ENCODE measurements around the gene CDR2. TPM values are rescaled to one million over a fixed set of nuclear protein-coding genes. Genes with fewer than 3 reads are reported as not detected.

The CDR2 gene
- total RNA-seq, 1 experiment from 2014 or later, result 35.7 TPM

- Histone ChIP-seq H3K9me3 (ENCODE audit: control insufficient read depth, insufficient read depth, low read depth, low read length) (no peaks in the 10 kb centered on the region), H3K27ac (ENCODE audit: low read length) (no peak overlapping the region), H3K36me3 (ENCODE audit: control insufficient read depth, insufficient read depth, low read length) (no peaks in the 10 kb centered on the region; the same call in 1 of the 2 replicates), H3K4me1 (ENCODE audit: control insufficient read depth, insufficient read depth, low read length) (no peaks in the 10 kb centered on the region), H3K4me3 (ENCODE audit: low read depth in 2 of 2, low read length in 2 of 2) (no peak overlapping the region), H3K27me3 (ENCODE audit: control insufficient read depth, insufficient read depth, low read length) (no peaks in the 10 kb centered on the region)
- DNase-seq (ENCODE audit: low read depth, low spot score) (no peak), ATAC-seq (no peak)
- BruUV-seq (replicated peaks), result no TSS peak
- TF ChIP-seq REST (IDR thresholded peaks at IDR 0.05; ENCODE audit: insufficient read depth in 1 of 2, low read depth in 2 of 2, low read length in 1 of 2), result no peak
- CTCF ChIA-PET, result no interaction called here
- intact Hi-C loops (cut with micrococcal nuclease; ENCODE audit: unreplicated experiment) (no loop called here), in situ Hi-C loops (cut with HindIII; ENCODE audit: low pct_unique_long_range_greater_than_20kb, low sequenced_read_pairs) (no loop called here)
- POLR2A ChIA-PET, result no interaction called here
These were observed 60.4 kb downstream of the CDR2 start for GRCh38 chr16:22313876-22314470.

- H3K4me1 ChIP-seq (ENCODE audit: control insufficient read depth, insufficient read depth, low read length), result no peaks in the 10 kb centered on the region
- DNase-seq (ENCODE audit: low read depth, low spot score), result no peak
- no peak overlapping the region for H3K27ac ChIP-seq (ENCODE audit: low read length)
- no peak for TF ChIP-seq POLR2AphosphoS5 (IDR thresholded peaks at IDR 0.05; ENCODE audit: low read depth, low read length)
- TF ChIP-seq REST (IDR thresholded peaks at IDR 0.05; ENCODE audit: insufficient read depth in 1 of 2, low read depth in 2 of 2, low read length in 1 of 2), result no peak
- TF ChIP-seq TCF7L2 (IDR thresholded peaks at IDR 0.05; ENCODE audit: low read depth, low read length), result no peak
- TF ChIP-seq SIN3A (IDR thresholded peaks at IDR 0.05; ENCODE audit: borderline replicate concordance, insufficient read depth, low read depth, low read length), result no peak
- no peak for TF ChIP-seq CTCF (IDR thresholded peaks at IDR 0.05)
- H3K27me3 ChIP-seq (ENCODE audit: control insufficient read depth, insufficient read depth, low read length), result no peaks in the 10 kb centered on the region
- H3K36me3 ChIP-seq (ENCODE audit: control insufficient read depth, insufficient read depth, low read length), result no peaks in the 10 kb centered on the region; the same call in 1 of the 2 replicates
- no peak for ATAC-seq
- CTCF ChIA-PET, result no interaction called here
- intact Hi-C loops (cut with micrococcal nuclease; ENCODE audit: unreplicated experiment), result no loop called here
- BruUV-seq (replicated peaks), result no TSS peak
- in situ Hi-C loops (cut with HindIII; ENCODE audit: low pct_unique_long_range_greater_than_20kb, low sequenced_read_pairs), result no loop called here
- H3K9me3 ChIP-seq (ENCODE audit: control insufficient read depth, insufficient read depth, low read depth, low read length), result no peaks in the 10 kb centered on the region
- no peak overlapping the region for H3K4me3 ChIP-seq (ENCODE audit: low read depth in 2 of 2, low read length in 2 of 2)
- POLR2A ChIA-PET, result no interaction called here
These were observed 61.3 kb downstream of the CDR2 start for GRCh38 chr16:22312897-22313781.

Data from Panc1 (cell line).